T-cell (primary cell): ENCODE results near the gene TFCP2L1. TPM values are rescaled to one million over a fixed set of nuclear protein-coding genes. Genes with fewer than 3 reads are reported as not detected.

Experiments
- ATAC-seq, 4 experiments: fragments of 200-7000 bp in 3 of 4; fragments of 150-1000 bp in 1 of 4; cut with Tn5 transposase; replicated peaks in 1 of 4; 1 replicate in 3 of 4; 2 replicates in 1 of 4; pipeline ENCODE4 v1.10.0; 2021; ENCODE audit warnings: moderate library complexity in 3 of 4, mild to moderate bottlenecking in 2 of 4, moderate number of reproducible peaks in 1 of 4
- CTCF ChIA-PET, 2 donors: fragments of 300-600 bp; sonication (Branson Sonifier 250); formaldehyde crosslinking; loops; one replicate each; lab custom pipeline; 2022; ENCODE audit warnings: antibody characterized with exemption in 2 of 2; lab: Charles Lee
- POLR2A ChIA-PET, 2 donors: fragments of 300-600 bp; sonication (Branson Sonifier 250); formaldehyde crosslinking; loops; one replicate each; lab custom pipeline; 2022; ENCODE audit warnings: antibody characterized with exemption in 2 of 2; lab: Charles Lee
- DNase-seq, 35 experiments: peaks; one replicate each; pipeline versions ENCODE4 v3.0.0 to v3.0.0-alpha.2; 2013 to 2023
- H3K27ac ChIP-seq: one replicate; pipeline ENCODE4 v1.5.1; 2013; ENCODE audit warnings: low read length
- H3K27me3 ChIP-seq, 2 experiments: replicated peaks in 1 of 2; 1 replicate in 1 of 2; 2 replicates in 1 of 2; pipeline versions ENCODE4 v1.6.1 to v1.7.0; 2013; ENCODE audit warnings: low read length in 1 of 2, mixed read lengths in 1 of 2; ENCODE audit not compliant: control insufficient read depth in 2 of 2, insufficient read depth in 2 of 2; ENCODE audit errors: extremely low read depth in 1 of 2
- H3K36me3 ChIP-seq, 2 donors: 1 replicate in 1 of 2; 2 replicates in 1 of 2; pipeline versions ENCODE4 v1.6.1 to v1.7.0; 2013; ENCODE audit warnings: low read length in 1 of 2; ENCODE audit not compliant: control insufficient read depth in 2 of 2, insufficient read depth in 1 of 2; ENCODE audit errors: extremely low read depth in 1 of 2
- H3K4me1 ChIP-seq, 2 experiments: 1 replicate in 1 of 2; 2 replicates in 1 of 2; pipeline versions ENCODE4 v1.6.1 to v1.7.0; 2013; ENCODE audit warnings: low read length in 2 of 2, mixed read lengths in 1 of 2; ENCODE audit not compliant: insufficient read depth in 2 of 2, control insufficient read depth in 1 of 2; ENCODE audit errors: extremely low read depth in 1 of 2
- H3K4me3 ChIP-seq, 2 donors: 1 replicate in 1 of 2; 2 replicates in 1 of 2; pipeline versions ENCODE4 v1.5.1 to v1.7.0; 2013; ENCODE audit warnings: mild to moderate bottlenecking in 2 of 2, low read length in 1 of 2, moderate library complexity in 1 of 2; ENCODE audit not compliant: control insufficient read depth in 1 of 2; ENCODE audit errors: extremely low read depth in 1 of 2
- H3K9me3 ChIP-seq: 2 replicates; pipeline ENCODE4 v1.7.0; 2013
- H3K27ac Mint-ChIP-seq, 2 donors: one replicate each; pipeline ENCODE4 v1.8.0; 2020 to 2021; ENCODE audit warnings: mild to moderate bottlenecking in 2 of 2, mixed read lengths in 2 of 2
- H3K27me3 Mint-ChIP-seq, 2 donors: one replicate each; pipeline ENCODE4 v1.8.0; 2021 to 2022; ENCODE audit warnings: mixed read lengths in 2 of 2
- H3K36me3 Mint-ChIP-seq: one replicate; pipeline ENCODE4 v1.8.0; 2021; ENCODE audit warnings: mixed read lengths
- H3K4me1 Mint-ChIP-seq, 3 donors: one replicate each; pipeline ENCODE4 v1.8.0; 2020 to 2022; ENCODE audit warnings: mixed read lengths in 3 of 3, mild to moderate bottlenecking in 1 of 3
- H3K4me3 Mint-ChIP-seq, 3 donors: one replicate each; pipeline ENCODE4 v1.8.0; 2020 to 2022; ENCODE audit warnings: mild to moderate bottlenecking in 3 of 3, mixed read lengths in 3 of 3, moderate library complexity in 3 of 3
- H3K9me3 Mint-ChIP-seq, 3 donors: one replicate each; pipeline ENCODE4 v1.8.0; 2020 to 2022; ENCODE audit warnings: mixed read lengths in 3 of 3
- WGBS: methylation state at CpG from one replicate; pipeline ENCODE4 v1.1.5; 2013; ENCODE audit warnings: missing lambda C conversion rate; ENCODE audit not compliant: insufficient coverage; 5-methylcytosine and 5-hydroxymethylcytosine counted together
- total RNA-seq, 35 experiments: library from RNA in 6 of 35; stranded (reverse) in 6 of 35; fragments of 120-200 nt in 1 of 35; gene quantifications; one replicate each; pipeline versions ENCODE4 v1.2.1 to v1.2.4 and lab custom pipeline; 2013 to 2026

TFCP2L1 gene
- total RNA-seq, 5 donors from 2014 or later (not counting 1 experiment from before 2014, with no cell fraction given), result 0.18 to 1.0 (median 0.70) TPM

DNA sequence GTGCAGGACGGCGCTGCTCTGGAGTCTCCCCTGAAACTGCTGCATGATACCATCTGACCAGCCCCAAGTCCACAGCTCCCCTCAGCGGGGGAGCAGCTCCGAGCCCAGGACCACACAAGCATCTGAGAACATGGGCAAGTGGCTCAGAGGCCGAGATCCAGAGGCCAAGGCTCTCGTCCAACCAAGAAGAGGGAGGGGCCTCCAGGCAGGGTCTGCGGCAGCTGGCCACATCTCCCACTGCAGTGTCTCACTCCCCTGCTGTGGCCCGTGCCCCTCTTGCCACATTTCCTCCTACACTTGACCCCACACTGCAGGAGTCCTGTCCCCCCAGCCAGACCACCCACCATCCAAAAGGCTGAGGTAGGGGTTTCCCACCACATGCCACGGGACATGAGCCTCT is 50.2 kb downstream of the TFCP2L1 start:
- ATAC-seq, result no peak
- Histone ChIP-seq H3K9me3 (no peaks in the 10 kb centered on the region), H3K36me3 (no peaks in the 10 kb centered on the region), H3K27ac (no peak overlapping the region), H3K4me3 (no peak overlapping the region), H3K4me1 (no peaks in the 10 kb centered on the region), H3K27me3 (peaks cover 0 to 14% of the 10 kb centered on the region in 2 experiments)
- Mint-ChIP-seq H3K27me3 (peaks cover 0 to 7% of the 10 kb centered on the region in 2 donors), H3K36me3 (no peaks in the 10 kb centered on the region), H3K9me3 (no peaks in the 10 kb centered on the region), H3K4me3 (no peak overlapping the region), H3K27ac (no peak overlapping the region), H3K4me1 (no peaks in the 10 kb centered on the region)
- 79% methylated on average over 7 of the region's 9 CpGs for WGBS
- POLR2A ChIA-PET, result no interaction called here
- DNase-seq, result no peak
- CTCF ChIA-PET, result no interaction called here

DNA sequence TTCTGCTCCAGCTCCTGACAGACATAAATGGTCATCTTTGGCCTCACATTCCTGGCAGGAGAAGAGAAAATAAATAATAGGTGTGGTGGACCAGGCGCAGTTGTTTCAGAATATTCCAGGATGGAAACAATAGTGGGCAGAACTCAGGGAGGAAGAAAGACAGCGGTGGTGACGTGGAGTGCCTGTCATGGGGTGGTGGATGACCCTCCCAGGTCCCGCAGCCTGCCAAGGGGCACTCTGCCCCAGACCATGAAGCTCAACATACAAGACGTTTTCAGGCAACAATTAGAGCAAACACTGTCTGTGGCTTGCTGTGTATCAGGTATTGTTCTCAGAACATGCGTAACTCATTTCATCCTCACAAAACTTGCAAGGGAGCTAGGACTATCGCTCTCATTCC is 50.9 kb downstream of the TFCP2L1 start:
- H3K9me3 ChIP-seq, result no peaks in the 10 kb centered on the region
- no peaks in the 10 kb centered on the region for H3K4me1 Mint-ChIP-seq
- POLR2A ChIA-PET, result no interaction called here
- no peaks in the 10 kb centered on the region for H3K36me3 ChIP-seq
- no peak overlapping the region for H3K27ac ChIP-seq
- no peak overlapping the region for H3K4me3 ChIP-seq
- no peaks in the 10 kb centered on the region for H3K4me1 ChIP-seq
- no peak overlapping the region for H3K27ac Mint-ChIP-seq
- peaks cover 0 to 14% of the 10 kb centered on the region in 2 experiments for H3K27me3 ChIP-seq
- no peak overlapping the region for H3K4me3 Mint-ChIP-seq
- DNase-seq, result no peak
- peaks cover 0 to 7% of the 10 kb centered on the region in 2 donors for H3K27me3 Mint-ChIP-seq
- 90% methylated on average over 5 of the region's 7 CpGs for WGBS
- ATAC-seq, result no peak
- no peaks in the 10 kb centered on the region for H3K9me3 Mint-ChIP-seq
- CTCF ChIA-PET, result no interaction called here
- H3K36me3 Mint-ChIP-seq, result no peaks in the 10 kb centered on the region

DNA sequence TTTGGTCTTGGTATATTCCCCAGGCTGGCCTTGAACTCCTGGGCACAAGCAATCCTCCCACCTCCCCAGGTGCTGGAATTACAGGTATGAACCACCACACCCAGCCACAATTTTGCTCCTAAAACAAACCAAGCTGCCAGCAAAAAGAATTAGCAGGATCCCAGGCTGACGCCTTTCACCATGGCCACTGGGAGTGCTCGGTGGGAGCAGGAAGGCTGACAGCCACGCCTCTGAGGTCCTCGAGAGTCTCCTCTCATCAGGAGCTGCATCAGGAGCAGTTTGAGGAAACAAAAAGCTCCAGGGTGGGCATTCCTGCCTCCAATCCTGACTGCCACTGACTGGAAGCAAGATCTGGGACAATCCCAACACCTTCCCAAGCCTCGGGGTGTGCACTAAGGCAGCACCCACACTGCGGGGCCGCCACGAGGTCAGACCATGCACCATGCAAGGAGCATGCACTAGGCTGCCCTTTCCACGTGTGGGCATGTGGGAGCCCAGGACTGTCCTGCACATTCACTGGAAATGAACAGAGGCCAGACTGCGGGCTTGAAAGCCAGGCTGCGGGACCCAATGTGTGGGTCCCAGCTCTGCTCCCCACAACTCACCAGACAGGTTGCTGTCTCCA is 51.4 kb downstream of the TFCP2L1 start:
- no peaks in the 10 kb centered on the region for H3K4me1 Mint-ChIP-seq
- H3K4me3 ChIP-seq, result no peak overlapping the region
- no peaks in the 10 kb centered on the region for H3K9me3 ChIP-seq
- ATAC-seq (no peak), DNase-seq (no peak)
- no peaks in the 10 kb centered on the region for H3K36me3 Mint-ChIP-seq
- ChIA-PET POLR2A (no interaction called here), CTCF (no interaction called here)
- peaks cover 0 to 12% of the 10 kb centered on the region in 2 experiments for H3K27me3 ChIP-seq
- H3K36me3 ChIP-seq, result no peaks in the 10 kb centered on the region
- 71% methylated on average over 11 of the region's 11 CpGs for WGBS
- H3K27ac Mint-ChIP-seq, result no peak overlapping the region
- no peaks in the 10 kb centered on the region for H3K9me3 Mint-ChIP-seq
- H3K4me1 ChIP-seq, result no peaks in the 10 kb centered on the region
- H3K4me3 Mint-ChIP-seq, result no peak overlapping the region
- H3K27me3 Mint-ChIP-seq, result peaks cover 0 to 7% of the 10 kb centered on the region in 2 donors
- no peak overlapping the region for H3K27ac ChIP-seq

DNA sequence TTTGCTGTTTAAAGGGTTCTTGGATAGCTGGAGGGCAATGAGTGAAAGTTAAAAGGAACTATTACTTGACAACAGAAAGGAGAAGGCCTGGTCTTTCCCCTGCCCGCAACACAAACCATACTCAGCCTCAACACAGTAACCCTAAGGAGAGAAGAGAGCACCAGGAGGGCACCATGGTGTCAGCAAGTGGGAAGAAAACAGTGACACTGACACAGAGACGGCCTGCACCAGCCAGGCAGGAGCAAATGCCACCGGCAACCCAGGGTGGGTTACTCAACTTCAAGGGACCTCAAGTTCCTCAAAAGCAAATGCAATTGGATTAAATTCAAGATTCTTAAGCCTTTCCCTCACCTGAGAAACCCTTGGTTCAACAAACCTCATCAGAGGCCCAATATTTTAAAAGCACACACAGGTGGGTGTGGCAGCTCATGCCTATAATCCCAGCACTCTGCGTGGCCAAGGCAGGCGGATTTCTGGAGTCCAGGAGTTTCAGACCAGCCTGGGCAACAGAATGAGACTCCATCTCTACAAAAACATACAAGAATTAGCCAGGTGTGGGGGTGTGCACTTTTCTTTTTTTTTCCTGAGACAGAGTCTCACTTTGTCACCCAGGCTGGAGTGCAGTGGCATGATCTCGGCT is 52.3 kb downstream of the TFCP2L1 start:
- Mint-ChIP-seq H3K9me3 (no peaks in the 10 kb centered on the region), H3K27me3 (peaks cover 0 to 7% of the 10 kb centered on the region in 2 donors), H3K4me3 (no peak overlapping the region), H3K27ac (no peak overlapping the region), H3K4me1 (no peaks in the 10 kb centered on the region), H3K36me3 (no peaks in the 10 kb centered on the region)
- no peak for ATAC-seq
- Histone ChIP-seq H3K36me3 (no peaks in the 10 kb centered on the region), H3K4me3 (no peak overlapping the region), H3K27me3 (peaks cover 0 to 12% of the 10 kb centered on the region in 2 experiments), H3K4me1 (no peaks in the 10 kb centered on the region), H3K9me3 (no peaks in the 10 kb centered on the region), H3K27ac (no peak overlapping the region)
- WGBS, result 76% methylated on average over 3 of the region's 6 CpGs
- ChIA-PET POLR2A (no interaction called here), CTCF (no interaction called here)
- no peak for DNase-seq

DNA sequence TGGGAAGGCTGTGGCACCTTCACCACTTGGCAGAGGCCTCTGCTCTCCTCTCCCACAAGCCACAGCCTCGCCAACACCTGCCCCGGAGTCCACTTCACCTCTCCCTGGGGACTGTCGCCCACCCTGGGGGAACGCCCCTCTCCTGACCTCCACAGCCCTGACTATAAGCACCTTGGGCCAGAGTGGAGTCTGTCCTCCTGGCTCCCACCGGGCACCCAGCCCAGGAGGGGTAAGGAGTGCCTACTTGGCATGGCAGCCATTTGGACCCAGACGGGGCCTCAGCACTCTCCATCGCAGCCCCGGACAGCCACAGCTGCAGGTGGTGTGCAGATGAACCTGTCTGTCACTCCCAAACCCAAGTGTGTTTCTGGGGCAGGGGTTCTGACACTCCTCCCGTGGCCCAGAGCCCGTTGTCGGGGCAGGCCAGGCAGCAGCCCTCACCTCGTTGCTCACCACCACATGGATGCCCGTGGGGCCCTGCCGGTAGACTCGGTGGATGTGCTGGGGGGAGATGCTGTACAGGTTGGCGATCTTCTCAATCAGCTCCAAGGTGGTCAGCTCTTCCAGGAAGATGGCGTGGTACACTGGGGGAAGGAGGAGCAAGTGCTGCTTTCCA is 53.5 kb downstream of the TFCP2L1 start:
- no peaks in the 10 kb centered on the region for H3K9me3 Mint-ChIP-seq

DNA sequence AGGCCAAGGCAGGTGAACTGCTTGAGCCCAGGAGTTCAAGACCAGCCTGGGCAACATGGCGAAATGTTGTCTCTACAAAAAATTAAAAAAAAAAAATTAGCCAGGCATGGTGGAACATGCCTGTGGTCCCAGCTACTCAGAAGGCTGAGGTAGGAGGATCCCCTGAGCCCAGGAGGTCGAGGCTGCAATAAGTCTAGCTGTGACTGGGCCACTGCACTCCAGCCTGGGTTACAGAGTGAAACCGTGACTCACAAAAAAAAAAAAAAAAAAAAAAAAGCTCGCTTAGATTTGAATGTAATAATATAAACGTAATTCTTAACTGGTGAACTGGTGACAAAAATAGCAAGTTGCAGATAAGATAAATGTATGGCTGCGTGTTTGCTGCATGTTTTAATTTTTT is 56.5 kb downstream of the TFCP2L1 start:
- Mint-ChIP-seq H3K4me3 (no peak overlapping the region), H3K9me3 (no peaks in the 10 kb centered on the region), H3K27me3 (no peaks in the 10 kb centered on the region), H3K27ac (no peak overlapping the region), H3K36me3 (no peaks in the 10 kb centered on the region), H3K4me1 (no peaks in the 10 kb centered on the region)
- ATAC-seq (no peak), DNase-seq (no peak)
- ChIA-PET CTCF (interaction anchor here in 1 of 2 donors (0.6 kb wide), 1 partner anchor 1017 kb away, joined by 6 read pairs; no protein-coding TSS in a partner anchor), POLR2A (no interaction called here)
- Histone ChIP-seq H3K27me3 (no peaks in the 10 kb centered on the region), H3K4me3 (no peak overlapping the region), H3K4me1 (no peaks in the 10 kb centered on the region), H3K36me3 (no peaks in the 10 kb centered on the region), H3K27ac (no peak overlapping the region), H3K9me3 (no peaks in the 10 kb centered on the region)
- no CpG with 5 or more reads among the region's 6 CpGs for WGBS

More for the DNA sequence above, 53.5 kb downstream of the TFCP2L1 start:
- POLR2A ChIA-PET, result no interaction called here
- CTCF ChIA-PET, result no interaction called here
- H3K27me3 Mint-ChIP-seq, result peaks cover 0 to 4% of the 10 kb centered on the region in 2 donors
- no peak overlapping the region for H3K27ac Mint-ChIP-seq
- H3K36me3 Mint-ChIP-seq, result no peaks in the 10 kb centered on the region
- Histone ChIP-seq H3K27ac (no peak overlapping the region), H3K4me3 (no peak overlapping the region), H3K4me1 (no peaks in the 10 kb centered on the region), H3K36me3 (no peaks in the 10 kb centered on the region), H3K9me3 (no peaks in the 10 kb centered on the region), H3K27me3 (peaks cover 0 to 12% of the 10 kb centered on the region in 2 experiments)
- no peaks in the 10 kb centered on the region for H3K4me1 Mint-ChIP-seq
- DNase-seq (no peak), ATAC-seq (no peak)
- WGBS, result 81% methylated on average over 11 of the region's 17 CpGs
- no peak overlapping the region for H3K4me3 Mint-ChIP-seq
